Astrocyte of the spinal cord (primary cell): ENCODE measurements around the gene GNG14.
"Not testable (repeated sequence)": the region's sequence is repeated elsewhere in the genome, so short reads cannot be mapped to it uniquely, and the experiment has no call there.

Experiments
- DNase-seq: peaks from one replicate; pipeline ENCODE4 v3.0.0; 2011; ENCODE audit warnings: low read depth, low spot score
- H3K4me3 ChIP-seq: 2 replicates; pipeline ENCODE4 v1.5.1; 2011; ENCODE audit warnings: low read depth, mild to moderate bottlenecking, low read length, moderate library complexity
- in situ Hi-C: cut with HindIII; loops from 2 replicates; pipeline ENCODE4 v1.10.0; 2017; ENCODE audit warnings: low sequenced_read_pairs
- TF ChIP-seq, protein P1 (sequence below): IDR thresholded peaks from 2 replicates; pipeline ENCODE4 v1.5.1; 2012; ENCODE audit warnings: low read depth, mild to moderate bottlenecking, low read length, inconsistent platforms

The GNG14 gene

DNA sequence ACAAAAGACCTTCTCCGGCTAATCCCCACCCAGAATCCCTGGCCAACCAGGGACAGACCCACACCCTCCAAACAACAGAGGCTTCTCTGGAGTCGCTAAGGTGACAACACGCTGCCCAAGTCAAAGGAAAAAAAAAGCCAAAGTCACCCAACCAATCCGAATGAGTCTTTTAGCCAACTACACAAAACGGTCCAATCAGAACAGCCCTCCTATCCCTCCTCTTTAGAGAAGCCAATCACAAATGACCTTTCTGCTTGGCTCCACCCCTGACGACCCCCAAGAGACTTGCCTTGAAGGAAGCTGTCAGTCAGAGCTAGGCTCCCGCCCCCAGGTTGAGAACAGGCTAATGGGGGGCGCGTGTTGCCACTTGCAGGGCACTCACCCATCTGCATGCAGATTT is 15.2 kb downstream of the GNG14 start:
- TF ChIP-seq, protein P1, sequence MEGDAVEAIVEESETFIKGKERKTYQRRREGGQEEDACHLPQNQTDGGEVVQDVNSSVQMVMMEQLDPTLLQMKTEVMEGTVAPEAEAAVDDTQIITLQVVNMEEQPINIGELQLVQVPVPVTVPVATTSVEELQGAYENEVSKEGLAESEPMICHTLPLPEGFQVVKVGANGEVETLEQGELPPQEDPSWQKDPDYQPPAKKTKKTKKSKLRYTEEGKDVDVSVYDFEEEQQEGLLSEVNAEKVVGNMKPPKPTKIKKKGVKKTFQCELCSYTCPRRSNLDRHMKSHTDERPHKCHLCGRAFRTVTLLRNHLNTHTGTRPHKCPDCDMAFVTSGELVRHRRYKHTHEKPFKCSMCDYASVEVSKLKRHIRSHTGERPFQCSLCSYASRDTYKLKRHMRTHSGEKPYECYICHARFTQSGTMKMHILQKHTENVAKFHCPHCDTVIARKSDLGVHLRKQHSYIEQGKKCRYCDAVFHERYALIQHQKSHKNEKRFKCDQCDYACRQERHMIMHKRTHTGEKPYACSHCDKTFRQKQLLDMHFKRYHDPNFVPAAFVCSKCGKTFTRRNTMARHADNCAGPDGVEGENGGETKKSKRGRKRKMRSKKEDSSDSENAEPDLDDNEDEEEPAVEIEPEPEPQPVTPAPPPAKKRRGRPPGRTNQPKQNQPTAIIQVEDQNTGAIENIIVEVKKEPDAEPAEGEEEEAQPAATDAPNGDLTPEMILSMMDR, result no peak
- in situ Hi-C loops, result no loop called here
- no peak overlapping the region for H3K4me3 ChIP-seq
- peak; percentile 25 for DNase-seq

DNA sequence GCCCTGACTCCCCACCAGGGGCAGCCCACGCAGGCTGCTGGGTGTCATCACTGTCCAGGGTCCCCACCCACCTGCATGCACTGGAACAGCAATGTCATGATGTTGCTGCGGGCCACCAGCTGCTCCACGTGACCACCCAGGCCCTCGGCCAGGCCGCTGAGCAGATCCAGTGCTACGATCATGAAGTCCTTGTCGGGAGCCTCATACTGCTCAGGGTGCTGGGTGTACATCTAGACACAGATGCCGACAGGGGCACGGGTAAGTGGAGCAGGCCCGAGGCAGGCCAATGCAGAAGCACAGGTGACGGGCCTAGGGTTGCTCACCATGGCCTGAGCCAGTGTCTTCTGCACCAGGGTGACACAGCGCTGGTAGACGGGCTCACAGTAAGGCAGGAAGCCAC is 17.4 kb downstream of the GNG14 start:
- TF ChIP-seq, protein P1, result no peak
- in situ Hi-C loops, result no loop called here
- H3K4me3 ChIP-seq, result no peak overlapping the region
- no peak for DNase-seq

DNA sequence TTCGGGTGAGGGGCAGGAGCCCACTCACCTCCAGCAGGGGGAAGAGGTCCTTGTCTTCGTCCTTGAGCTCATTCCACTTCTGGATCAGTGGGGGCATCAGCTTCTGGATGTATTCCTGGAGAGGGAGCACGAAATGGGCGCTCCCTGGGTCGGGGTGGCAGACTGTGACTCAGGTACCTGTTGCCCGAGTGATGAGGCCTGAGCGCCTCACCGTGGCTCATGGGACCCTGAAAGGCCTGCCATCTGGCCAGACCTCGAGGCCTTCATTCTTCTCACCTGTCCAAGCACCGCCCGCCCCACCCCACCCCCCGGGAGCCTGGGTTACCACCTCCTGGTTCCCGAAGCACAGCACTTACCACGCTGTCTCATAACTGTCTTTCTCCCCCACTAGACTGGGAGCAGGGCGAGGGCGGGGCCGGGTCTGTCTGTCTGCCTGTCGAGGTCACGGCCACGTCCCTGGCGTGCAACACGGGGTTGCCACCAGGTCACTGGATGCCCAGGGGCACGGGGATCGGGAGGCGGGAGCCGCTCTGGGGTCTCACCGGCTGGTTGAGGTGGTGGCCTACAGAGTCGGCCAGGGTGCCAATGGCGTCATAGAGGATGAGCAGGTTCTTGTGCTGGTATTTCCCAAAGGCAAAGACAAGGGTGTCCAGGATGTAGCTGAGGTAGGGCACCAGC is 18.0 kb downstream of the GNG14 start:
- no peak for DNase-seq
- TF ChIP-seq, protein P1, result no peak
- H3K4me3 ChIP-seq, result no peak overlapping the region
- in situ Hi-C loops, result no loop called here

DNA sequence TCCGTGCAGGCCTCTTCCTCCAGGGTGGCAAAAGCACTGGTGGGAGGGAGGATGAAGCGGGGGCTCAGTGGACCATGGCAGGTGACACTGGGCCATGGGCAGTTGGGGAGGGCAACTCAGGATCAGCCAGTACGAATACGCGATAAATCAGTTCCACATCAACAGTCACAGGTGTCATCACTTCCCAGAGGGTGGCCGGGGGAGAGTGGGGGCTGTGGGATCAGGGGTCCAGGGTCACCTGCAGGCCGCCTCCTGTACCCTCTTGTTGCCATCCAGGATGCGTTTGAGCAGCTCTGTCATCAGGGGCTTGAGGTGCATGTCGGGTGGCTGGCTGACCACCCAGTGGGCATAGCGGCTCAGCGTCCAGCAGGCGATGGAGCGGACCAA is 18.5 kb downstream of the GNG14 start:
- in situ Hi-C loops, result no loop called here
- H3K4me3 ChIP-seq, result no peak overlapping the region
- TF ChIP-seq, protein P1, result no peak

DNA sequence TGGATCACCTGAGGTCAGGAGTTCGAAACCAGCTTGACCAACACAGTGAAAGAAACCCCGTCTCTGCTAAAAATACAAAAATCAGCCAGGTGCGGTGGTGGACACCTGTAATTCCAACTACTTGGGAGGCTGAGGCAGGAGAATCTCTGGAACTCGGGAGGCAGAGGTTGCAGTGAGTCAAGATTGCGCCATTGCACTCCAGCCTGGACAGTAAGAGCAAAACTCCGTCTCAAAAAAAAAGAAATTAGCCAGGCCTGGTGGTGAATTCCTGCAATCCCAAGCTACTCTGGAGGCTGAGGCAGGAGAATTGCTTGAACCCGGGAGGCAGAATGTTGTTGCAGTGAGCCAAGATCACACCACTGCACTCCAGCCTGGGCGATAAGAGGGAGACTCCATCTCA is 20.8 kb downstream of the GNG14 start:
- in situ Hi-C loops, result no loop called here
- no peak for DNase-seq
- TF ChIP-seq, protein P1, result no peak
- no peak overlapping the region for H3K4me3 ChIP-seq

More for the DNA sequence above, 18.5 kb downstream of the GNG14 start:
- no peak for DNase-seq

DNA sequence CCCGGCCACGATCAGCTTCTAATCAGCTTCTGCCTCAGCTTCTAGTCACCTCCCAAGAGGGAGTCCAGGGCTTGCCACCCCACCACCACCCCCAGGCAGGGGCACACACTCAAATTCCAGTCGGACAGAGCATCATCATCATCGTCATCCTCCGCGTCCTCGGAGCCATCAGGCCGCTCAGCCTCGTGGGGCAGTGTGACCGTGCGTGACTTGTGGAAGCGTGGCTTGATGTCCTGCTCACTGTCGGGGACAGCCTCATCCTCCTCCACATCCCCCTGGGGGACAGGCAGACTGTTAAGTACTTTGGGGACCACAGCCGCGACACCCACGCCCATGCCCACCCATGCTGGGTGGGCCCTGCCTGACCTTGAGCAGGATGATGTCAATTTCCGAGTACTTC is 23.4 kb downstream of the GNG14 start:
- in situ Hi-C loops, result no loop called here
- no peak overlapping the region for H3K4me3 ChIP-seq
- no peak for DNase-seq
- TF ChIP-seq, protein P1, result no peak

DNA sequence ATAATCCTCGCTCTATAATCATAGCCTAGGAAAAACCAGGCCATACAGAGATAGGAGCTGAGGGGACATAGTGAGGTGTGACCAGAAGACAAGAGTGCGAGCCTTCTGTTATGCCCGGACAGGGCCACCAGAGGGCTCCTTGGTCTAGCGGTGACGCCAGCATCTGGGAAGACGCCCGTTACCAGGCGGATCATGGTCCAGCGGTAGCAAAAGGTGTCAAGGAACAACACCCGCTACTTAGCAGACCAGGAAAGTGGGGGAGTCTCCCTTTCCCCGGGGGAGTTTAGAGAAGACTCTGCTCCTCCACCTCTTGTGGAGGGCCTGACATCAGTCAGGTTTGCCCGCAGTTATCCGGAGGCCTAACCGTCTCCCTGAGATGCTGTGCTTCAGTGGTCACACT is 24.3 kb downstream of the GNG14 start:
- DNase-seq, in situ Hi-C loops, H3K4me3 ChIP-seq: not testable (repeated sequence)

DNA sequence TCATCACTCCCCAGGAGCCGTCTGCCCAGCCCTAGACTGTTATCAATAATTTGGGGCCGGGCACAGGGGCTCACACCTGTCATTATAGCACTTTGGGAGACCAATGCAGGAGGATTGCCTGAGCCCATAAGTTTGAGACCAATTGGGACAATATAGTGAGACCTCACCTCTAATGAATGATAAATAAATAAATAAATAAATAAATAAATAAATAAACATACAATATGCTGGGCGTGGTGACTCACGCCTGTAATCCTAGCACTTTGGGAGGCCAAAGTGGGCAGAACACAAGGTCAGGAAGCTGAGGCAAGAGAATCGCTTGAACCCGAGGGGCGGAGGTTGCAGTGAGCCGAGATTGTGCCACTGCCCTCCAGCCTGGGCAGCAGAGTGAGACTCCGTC is 25.5 kb downstream of the GNG14 start:
- in situ Hi-C loops, H3K4me3 ChIP-seq, DNase-seq: not testable (repeated sequence)
